HEK293 (cell line): ENCODE measurements around the gene FBXL13.

ENCODE experiments used
- CTCF ChIA-PET: fragments of 350-600 bp; formaldehyde crosslinking; extraction: SDS; loops from one replicate; lab custom pipeline; 2021; ENCODE audit warnings: antibody characterized with exemption; lab: Yijun Ruan, JAX
- POLR2A ChIA-PET: fragments of 300-600 bp; formaldehyde crosslinking; extraction: SDS; loops from one replicate; lab custom pipeline; 2020; ENCODE audit warnings: antibody characterized with exemption, inconsistent platforms; lab: Yijun Ruan, JAX
- H3K27ac ChIP-seq: fragments of 200-500 bp; sonication (Bioruptor generic); 2 replicates; pipeline ENCODE4 v1.5.1; 2014; ENCODE audit warnings: low read depth, low read length, control low read depth, inconsistent platforms; ENCODE audit errors: extremely low read depth
- H3K36me3 ChIP-seq, 2 experiments: fragments of 200-500 bp in 1 of 2; sonication (Bioruptor generic) in 1 of 2; 1 replicate in 1 of 2; 2 replicates in 1 of 2; pipeline ENCODE4 v1.5.1; 2014 to 2017; ENCODE audit warnings: inconsistent platforms in 2 of 2, low read length in 2 of 2; ENCODE audit not compliant: control insufficient read depth in 2 of 2, insufficient read depth in 1 of 2
- H3K4me1 ChIP-seq: fragments of 200-500 bp; sonication (Bioruptor generic); 2 replicates; pipeline ENCODE4 v1.5.1; 2014; ENCODE audit warnings: mild to moderate bottlenecking, low read length, inconsistent platforms; ENCODE audit not compliant: control insufficient read depth, insufficient read depth
- H3K4me3 ChIP-seq: 2 replicates; pipeline ENCODE4 v1.5.1; 2011; ENCODE audit warnings: low read depth, mild to moderate bottlenecking, control low read depth, low read length, moderate library complexity
- H3K9me3 ChIP-seq: fragments of 200-500 bp; sonication (Bioruptor generic); 2 replicates; pipeline ENCODE4 v1.5.1; 2014; ENCODE audit warnings: low read depth, low read length, inconsistent platforms; ENCODE audit not compliant: control insufficient read depth, insufficient read depth
- GLIS1 ChIP-seq: fragments of 450-650 bp; formaldehyde crosslinking; IDR thresholded peaks from 2 replicates; pipeline ENCODE4 v1.5.1; 2016; ENCODE audit warnings: missing biosample characterization, missing genetic modification characterization
- IKZF3 ChIP-seq: fragments of 450-650 bp; IDR thresholded peaks from 2 replicates; pipeline ENCODE4 v1.5.0; 2018; ENCODE audit warnings: missing biosample characterization, mild to moderate bottlenecking, missing genetic modification characterization, moderate library complexity
- TRIM28 ChIP-seq: IDR thresholded peaks from 2 replicates; pipeline ENCODE4 v1.6.1; 2011; ENCODE audit warnings: low read length, control low read depth, borderline replicate concordance
- ZBTB1 ChIP-seq: fragments of 450-650 bp; formaldehyde crosslinking; IDR thresholded peaks from 2 replicates; pipeline ENCODE4 v1.5.1; 2016; ENCODE audit warnings: missing biosample characterization, missing genetic modification characterization
- ZBTB20 ChIP-seq: fragments of 450-650 bp; formaldehyde crosslinking; IDR thresholded peaks from 2 replicates; pipeline ENCODE4 v1.5.1; 2016; ENCODE audit warnings: missing biosample characterization, missing genetic modification characterization
- ZBTB21 ChIP-seq: fragments of 450-650 bp; formaldehyde crosslinking; IDR thresholded peaks from 2 replicates; pipeline ENCODE4 v1.5.1; 2017; ENCODE audit warnings: missing biosample characterization, missing genetic modification characterization
- ZBTB48 ChIP-seq: fragments of 450-650 bp; formaldehyde crosslinking; IDR thresholded peaks from 2 replicates; pipeline ENCODE4 v1.5.1; 2016; ENCODE audit warnings: missing biosample characterization, missing genetic modification characterization
- ZNF169 ChIP-seq: fragments of 450-650 bp; formaldehyde crosslinking; IDR thresholded peaks from 2 replicates; pipeline ENCODE4 v1.5.1; 2016; ENCODE audit warnings: missing biosample characterization, missing genetic modification characterization
- ZNF174 ChIP-seq: fragments of 450-650 bp; formaldehyde crosslinking; IDR thresholded peaks from 2 replicates; pipeline ENCODE4 v1.5.0; 2017; ENCODE audit warnings: missing biosample characterization, mild to moderate bottlenecking, missing genetic modification characterization
- ZNF184 ChIP-seq: fragments of 450-650 bp; IDR thresholded peaks from 2 replicates; pipeline ENCODE4 v1.5.1; 2018; ENCODE audit warnings: missing biosample characterization, mild to moderate bottlenecking, missing genetic modification characterization
- ZNF214 ChIP-seq: fragments of 450-650 bp; formaldehyde crosslinking; IDR thresholded peaks from 2 replicates; pipeline ENCODE4 v1.5.1; 2017; ENCODE audit warnings: missing biosample characterization, mild to moderate bottlenecking, missing genetic modification characterization, borderline replicate concordance
- ZNF239 ChIP-seq: fragments of 450-650 bp; formaldehyde crosslinking; IDR thresholded peaks from 2 replicates; pipeline ENCODE4 v1.5.1; 2016; ENCODE audit warnings: missing biosample characterization, missing genetic modification characterization
- ZNF324 ChIP-seq: fragments of 450-650 bp; formaldehyde crosslinking; IDR thresholded peaks from 2 replicates; pipeline ENCODE4 v1.5.1; 2016; ENCODE audit warnings: missing biosample characterization, missing genetic modification characterization
- ZNF341 ChIP-seq: fragments of 450-650 bp; formaldehyde crosslinking; IDR thresholded peaks from 2 replicates; pipeline ENCODE4; 2016; ENCODE audit warnings: low read depth, missing biosample characterization, missing genetic modification characterization
- ZNF48 ChIP-seq: fragments of 450-650 bp; formaldehyde crosslinking; IDR thresholded peaks from 2 replicates; pipeline ENCODE4 v1.5.1; 2016; ENCODE audit warnings: missing biosample characterization, missing genetic modification characterization
- ZNF501 ChIP-seq: fragments of 450-650 bp; formaldehyde crosslinking; IDR thresholded peaks from 2 replicates; pipeline ENCODE4 v1.5.1; 2016; ENCODE audit warnings: missing biosample characterization, missing genetic modification characterization
- ZNF549 ChIP-seq: fragments of 450-650 bp; IDR thresholded peaks from 2 replicates; pipeline ENCODE4 v1.5.1; 2018; ENCODE audit warnings: missing biosample characterization, missing genetic modification characterization, mild to moderate bottlenecking, inconsistent platforms, moderate library complexity
- ZNF660 ChIP-seq: fragments of 450-650 bp; IDR thresholded peaks from 2 replicates; pipeline ENCODE4 v1.5.1; 2018; ENCODE audit warnings: missing biosample characterization, mild to moderate bottlenecking, missing genetic modification characterization
- ZNF777 ChIP-seq: fragments of 450-650 bp; formaldehyde crosslinking; IDR thresholded peaks from 2 replicates; pipeline ENCODE4 v1.5.1; 2017; ENCODE audit warnings: missing biosample characterization, missing genetic modification characterization, borderline replicate concordance
- ZNF792 ChIP-seq: fragments of 450-650 bp; formaldehyde crosslinking; IDR thresholded peaks from 2 replicates; pipeline ENCODE4 v1.5.1; 2016; ENCODE audit warnings: missing biosample characterization, missing genetic modification characterization
- ZSCAN4 ChIP-seq: fragments of 450-650 bp; formaldehyde crosslinking; IDR thresholded peaks from 2 replicates; pipeline ENCODE4 v1.5.1; 2017; ENCODE audit warnings: missing biosample characterization, missing genetic modification characterization
- TF ChIP-seq, protein P1 (sequence below): fragments of 450-650 bp; formaldehyde crosslinking; IDR thresholded peaks from 2 replicates; pipeline ENCODE4 v1.5.1; 2016; ENCODE audit warnings: missing biosample characterization, missing genetic modification characterization, low read depth
- TF ChIP-seq, protein P2 (sequence below): fragments of 450-650 bp; formaldehyde crosslinking; IDR thresholded peaks from 2 replicates; pipeline ENCODE4 v1.5.1; 2016; ENCODE audit warnings: missing biosample characterization, missing genetic modification characterization

Gene FBXL13

DNA sequence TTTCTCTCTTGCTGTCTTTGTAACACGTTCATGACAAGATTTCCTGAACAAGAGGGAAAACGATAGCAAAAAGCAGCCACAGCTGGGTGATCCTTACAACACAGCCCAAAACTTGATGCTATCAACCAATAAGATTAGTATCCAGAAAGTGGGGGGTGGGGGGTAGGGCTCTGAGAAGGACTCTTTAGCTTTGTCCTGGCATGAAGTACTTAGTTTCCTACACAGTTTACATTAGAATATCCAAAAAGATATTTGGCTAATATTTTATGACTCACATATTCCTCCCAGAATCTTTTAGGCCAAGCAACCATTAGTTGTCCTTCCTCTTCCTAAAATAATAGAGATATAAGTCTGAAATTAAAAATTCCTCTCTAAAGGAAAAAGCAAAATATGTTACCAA, 184.7 kb downstream of the FBXL13 start (continued):
- TF ChIP-seq, protein P1, sequence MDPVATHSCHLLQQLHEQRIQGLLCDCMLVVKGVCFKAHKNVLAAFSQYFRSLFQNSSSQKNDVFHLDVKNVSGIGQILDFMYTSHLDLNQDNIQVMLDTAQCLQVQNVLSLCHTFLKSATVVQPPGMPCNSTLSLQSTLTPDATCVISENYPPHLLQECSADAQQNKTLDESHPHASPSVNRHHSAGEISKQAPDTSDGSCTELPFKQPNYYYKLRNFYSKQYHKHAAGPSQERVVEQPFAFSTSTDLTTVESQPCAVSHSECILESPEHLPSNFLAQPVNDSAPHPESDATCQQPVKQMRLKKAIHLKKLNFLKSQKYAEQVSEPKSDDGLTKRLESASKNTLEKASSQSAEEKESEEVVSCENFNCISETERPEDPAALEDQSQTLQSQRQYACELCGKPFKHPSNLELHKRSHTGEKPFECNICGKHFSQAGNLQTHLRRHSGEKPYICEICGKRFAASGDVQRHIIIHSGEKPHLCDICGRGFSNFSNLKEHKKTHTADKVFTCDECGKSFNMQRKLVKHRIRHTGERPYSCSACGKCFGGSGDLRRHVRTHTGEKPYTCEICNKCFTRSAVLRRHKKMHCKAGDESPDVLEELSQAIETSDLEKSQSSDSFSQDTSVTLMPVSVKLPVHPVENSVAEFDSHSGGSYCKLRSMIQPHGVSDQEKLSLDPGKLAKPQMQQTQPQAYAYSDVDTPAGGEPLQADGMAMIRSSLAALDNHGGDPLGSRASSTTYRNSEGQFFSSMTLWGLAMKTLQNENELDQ (tag by site-specific recombination), result no peak

DNA sequence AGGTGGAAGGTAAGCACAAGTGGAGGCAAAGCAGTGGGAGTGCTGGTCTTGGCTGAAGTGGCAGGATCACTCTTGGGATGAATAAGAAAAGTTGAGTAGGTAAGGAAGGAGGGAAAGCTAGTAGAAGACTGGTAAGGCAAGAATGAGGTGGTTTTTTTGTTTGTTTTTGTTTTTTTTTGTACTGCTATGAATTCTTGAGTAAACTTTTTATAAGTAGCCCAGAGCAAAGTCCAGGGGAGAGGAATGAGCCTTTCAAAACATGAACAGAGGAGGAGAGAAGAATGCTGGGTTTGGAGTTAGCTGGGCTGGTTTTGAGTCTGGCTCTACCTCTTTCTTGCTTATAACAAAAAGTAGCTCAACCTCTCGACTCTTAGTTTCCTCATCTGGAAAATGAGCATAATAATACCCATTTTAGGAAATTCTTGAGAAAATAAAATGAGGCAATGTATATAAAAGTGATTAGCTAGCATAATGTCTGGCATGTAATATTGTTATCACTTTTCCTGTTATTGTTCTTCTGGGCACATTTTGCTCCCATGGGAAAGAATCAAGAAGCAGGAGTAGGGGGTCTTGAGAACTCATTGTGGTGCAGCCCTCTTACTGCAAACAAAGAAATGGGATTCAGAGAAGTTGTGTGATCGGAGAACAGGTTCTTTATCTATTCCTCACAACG, 185.9 kb downstream of the FBXL13 start:
- no peaks in the 10 kb centered on the region for H3K9me3 ChIP-seq
- no peaks in the 10 kb centered on the region for H3K4me1 ChIP-seq
- H3K36me3 ChIP-seq, result no peaks in the 10 kb centered on the region
- H3K4me3 ChIP-seq, result no peak overlapping the region
- TF ChIP-seq ZNF324 (tag by site-specific recombination) (no peak), ZBTB48 (tag by site-specific recombination) (no peak), ZNF48 (tag by site-specific recombination) (no peak), ZNF174 (no peak), ZSCAN4 (tag by site-specific recombination) (no peak)
- no peak overlapping the region for H3K27ac ChIP-seq
- CTCF ChIA-PET, result no interaction called here
- POLR2A ChIA-PET, result no interaction called here

DNA sequence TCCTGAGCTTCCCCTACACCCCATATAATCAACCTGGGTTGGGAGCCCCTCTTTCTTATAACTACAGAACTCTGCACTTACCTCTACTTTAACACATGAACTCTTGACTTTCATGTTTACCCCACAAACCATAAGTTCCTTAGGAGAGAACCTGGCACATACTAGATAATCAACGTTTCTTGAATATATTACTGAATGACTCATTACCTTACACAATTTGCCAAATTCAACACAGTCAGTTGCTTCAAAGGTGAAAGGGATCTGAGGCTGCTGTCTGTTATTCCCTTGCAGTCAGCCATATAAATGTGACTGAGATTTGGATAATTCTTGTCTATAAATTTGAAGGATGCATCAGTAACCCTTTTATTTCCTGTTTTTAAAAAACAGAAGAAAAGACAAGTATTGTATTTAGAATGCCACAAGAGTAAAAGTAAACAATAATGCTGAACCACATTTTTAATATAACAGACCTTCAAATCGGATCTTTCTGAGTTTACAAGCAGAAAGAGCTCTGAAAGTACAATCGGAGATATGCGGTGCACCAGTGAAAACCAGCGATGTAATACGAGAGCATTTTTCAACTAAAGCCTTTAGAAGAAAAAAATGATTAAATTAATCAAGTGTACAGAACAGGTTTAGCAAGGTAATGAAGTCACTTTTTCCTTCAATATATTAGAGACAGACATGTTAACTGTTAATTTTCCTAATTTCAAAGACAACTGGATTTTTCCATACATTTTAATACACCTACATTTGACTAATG, 191.3 kb downstream of the FBXL13 start:
- ChIA-PET CTCF (interaction anchor here (1.0 kb wide), 1 partner anchor 10 kb away, joined by 3 read pairs; no protein-coding TSS in a partner anchor), POLR2A (no interaction called here)
- TF ChIP-seq IKZF3 (tag by site-specific recombination) (no peak), ZNF549 (tag by site-specific recombination) (no peak), TRIM28 (no peak), ZNF184 (peak; percentile 53; the same call in 1 of the 2 replicates), GLIS1 (tag by site-specific recombination) (no peak)

GRCh38 chr7:102875700-102876295, 198.8 kb downstream of the FBXL13 start:
- no peak overlapping the region for H3K27ac ChIP-seq
- ChIA-PET CTCF (no interaction called here), POLR2A (no interaction called here)
- no peak overlapping the region for H3K4me3 ChIP-seq
- no peaks in the 10 kb centered on the region for H3K4me1 ChIP-seq
- H3K9me3 ChIP-seq, result no peaks in the 10 kb centered on the region
- no peaks in the 10 kb centered on the region for H3K36me3 ChIP-seq
- TF ChIP-seq ZBTB21 (tag by site-specific recombination), result no peak
- TF ChIP-seq ZNF341 (tag by site-specific recombination), result no peak
- TF ChIP-seq, protein P2, sequence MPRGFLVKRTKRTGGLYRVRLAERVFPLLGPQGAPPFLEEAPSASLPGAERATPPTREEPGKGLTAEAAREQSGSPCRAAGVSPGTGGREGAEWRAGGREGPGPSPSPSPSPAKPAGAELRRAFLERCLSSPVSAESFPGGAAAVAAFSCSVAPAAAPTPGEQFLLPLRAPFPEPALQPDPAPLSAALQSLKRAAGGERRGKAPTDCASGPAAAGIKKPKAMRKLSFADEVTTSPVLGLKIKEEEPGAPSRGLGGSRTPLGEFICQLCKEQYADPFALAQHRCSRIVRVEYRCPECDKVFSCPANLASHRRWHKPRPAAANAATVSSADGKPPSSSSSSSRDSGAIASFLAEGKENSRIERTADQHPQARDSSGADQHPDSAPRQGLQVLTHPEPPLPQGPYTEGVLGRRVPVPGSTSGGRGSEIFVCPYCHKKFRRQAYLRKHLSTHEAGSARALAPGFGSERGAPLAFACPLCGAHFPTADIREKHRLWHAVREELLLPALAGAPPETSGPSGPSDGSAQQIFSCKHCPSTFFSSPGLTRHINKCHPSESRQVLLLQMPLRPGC (tag by site-specific recombination), result 0 out of 2 replicates have a peak, but pooled peaks have one; percentile 15
- TF ChIP-seq ZNF777, result no peak
- no peak for TF ChIP-seq ZNF169 (tag by site-specific recombination)
- peak; percentile 56; the same call in 1 of the 2 replicates for TF ChIP-seq ZNF660 (tag by site-specific recombination)
- no peak for TF ChIP-seq ZBTB1 (tag by site-specific recombination)
- TF ChIP-seq ZNF239 (tag by site-specific recombination), result no peak
- no peak for TF ChIP-seq ZNF214
- no peak for TF ChIP-seq ZNF792
- no peak for TF ChIP-seq ZNF501 (tag by site-specific recombination)
- no peak for TF ChIP-seq ZBTB20 (tag by site-specific recombination)

More for the DNA sequence above, 191.3 kb downstream of the FBXL13 start:
- Histone ChIP-seq H3K9me3 (no peaks in the 10 kb centered on the region), H3K4me1 (no peaks in the 10 kb centered on the region), H3K4me3 (no peak overlapping the region), H3K27ac (no peak overlapping the region), H3K36me3 (no peaks in the 10 kb centered on the region)
